C4-2B (cell line): ENCODE results near the gene FTCD.

Experiments used
- ZFX ChIP-seq: fragments of 450-650 bp; IDR thresholded peaks from 2 replicates; pipeline ENCODE4 v1.6.1; 2017
- TF ChIP-seq, protein P1 (sequence below): fragments of 450-650 bp; conservative IDR thresholded peaks from 2 replicates; pipeline ENCODE4 v1.5.1; 2017; ENCODE audit warnings: mild to moderate bottlenecking

GRCh38 chr21:46092026-46092764 lies 63.2 kb downstream of the FTCD start:
- TF ChIP-seq, protein P1, sequence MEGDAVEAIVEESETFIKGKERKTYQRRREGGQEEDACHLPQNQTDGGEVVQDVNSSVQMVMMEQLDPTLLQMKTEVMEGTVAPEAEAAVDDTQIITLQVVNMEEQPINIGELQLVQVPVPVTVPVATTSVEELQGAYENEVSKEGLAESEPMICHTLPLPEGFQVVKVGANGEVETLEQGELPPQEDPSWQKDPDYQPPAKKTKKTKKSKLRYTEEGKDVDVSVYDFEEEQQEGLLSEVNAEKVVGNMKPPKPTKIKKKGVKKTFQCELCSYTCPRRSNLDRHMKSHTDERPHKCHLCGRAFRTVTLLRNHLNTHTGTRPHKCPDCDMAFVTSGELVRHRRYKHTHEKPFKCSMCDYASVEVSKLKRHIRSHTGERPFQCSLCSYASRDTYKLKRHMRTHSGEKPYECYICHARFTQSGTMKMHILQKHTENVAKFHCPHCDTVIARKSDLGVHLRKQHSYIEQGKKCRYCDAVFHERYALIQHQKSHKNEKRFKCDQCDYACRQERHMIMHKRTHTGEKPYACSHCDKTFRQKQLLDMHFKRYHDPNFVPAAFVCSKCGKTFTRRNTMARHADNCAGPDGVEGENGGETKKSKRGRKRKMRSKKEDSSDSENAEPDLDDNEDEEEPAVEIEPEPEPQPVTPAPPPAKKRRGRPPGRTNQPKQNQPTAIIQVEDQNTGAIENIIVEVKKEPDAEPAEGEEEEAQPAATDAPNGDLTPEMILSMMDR = no peak
- TF ChIP-seq ZFX = no peak
